Measurements from ENCODE around the gene OLA1.

The OLA1 gene

DNA sequence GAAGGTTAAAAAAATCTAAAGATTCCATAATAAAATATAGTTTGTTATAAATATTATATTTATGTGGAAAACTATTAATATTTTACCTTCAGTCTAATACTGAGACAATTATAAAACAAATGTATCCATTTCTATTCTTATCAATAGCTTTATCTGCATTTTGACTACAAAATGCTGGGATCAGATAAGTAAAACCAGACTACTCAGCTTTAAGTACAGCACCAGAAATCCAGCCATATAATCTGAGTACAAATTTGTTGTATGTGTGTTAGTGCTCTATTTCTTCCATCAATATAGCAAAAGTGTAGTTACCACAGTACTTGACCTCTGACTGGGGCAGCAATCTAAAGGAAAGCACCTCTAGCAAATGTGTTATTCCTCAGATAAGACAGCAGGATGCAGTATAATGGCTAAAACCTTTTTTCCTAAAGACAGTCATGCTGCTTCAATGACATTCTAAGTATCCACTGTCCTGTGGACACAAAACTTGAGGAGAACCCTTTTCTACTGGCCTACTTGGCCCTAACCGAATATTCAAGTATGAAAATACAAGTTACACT, 68.1 kb downstream of the OLA1 start:
- no peak for DNase-seq (ENCODE audit: low read depth)

- DNase-seq (ENCODE audit: low read depth), result no peak
Measured at GRCh38 chr2:174177316-174177890, 70.9 kb downstream of the OLA1 start.

GRCh38 chr2:174176898-174177297, 71.4 kb downstream of the OLA1 start:
- DNase-seq (ENCODE audit: low read depth), result no peak

DNA sequence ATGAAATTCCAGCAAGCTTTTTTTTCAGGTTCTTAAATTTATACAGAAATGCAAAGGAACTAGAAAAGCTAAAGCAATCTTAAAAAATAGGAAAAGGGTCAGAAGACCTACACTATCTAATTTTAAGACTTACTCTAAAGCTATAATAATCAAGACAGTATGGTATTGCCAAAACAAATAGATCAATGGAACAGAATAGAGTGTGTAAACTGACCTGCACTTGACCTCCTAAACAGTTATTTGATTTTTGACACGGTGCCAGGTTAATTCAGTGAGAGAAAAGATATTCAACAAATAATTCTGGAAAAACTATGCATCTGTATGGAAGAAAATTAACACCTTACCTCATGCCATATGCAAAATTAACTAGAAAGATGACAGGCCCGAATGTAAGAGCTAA, 73.6 kb downstream of the OLA1 start:
- DNase-seq (ENCODE audit: low read depth), result no peak

DNA sequence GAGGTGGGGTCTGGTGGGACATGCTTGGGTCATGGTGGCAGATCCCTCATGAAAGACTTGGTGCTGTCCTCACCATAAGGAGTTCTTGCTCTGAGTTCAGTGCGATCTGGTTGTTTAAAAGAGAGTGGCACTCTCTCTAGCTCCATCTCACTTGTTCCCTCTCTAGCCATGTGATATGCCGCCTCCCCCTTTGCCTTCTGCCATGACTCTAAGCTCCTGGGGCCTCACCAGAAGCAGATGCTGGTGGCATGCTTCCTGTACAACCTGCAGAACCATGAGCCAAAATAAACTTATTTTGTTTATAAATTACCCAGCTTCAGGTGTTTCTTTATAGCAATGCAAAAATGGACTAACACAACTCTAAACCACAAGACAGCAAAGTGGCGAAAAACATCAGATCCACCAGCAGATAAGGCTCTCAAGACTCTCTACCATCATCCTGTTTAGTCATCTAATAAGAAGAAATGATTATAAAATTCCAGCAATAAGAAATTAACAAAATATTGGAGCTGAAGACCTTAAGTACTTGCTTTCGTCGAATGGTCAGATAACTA, 75.5 kb downstream of the OLA1 start:
- DNase-seq (ENCODE audit: low read depth), result no peak

DNA sequence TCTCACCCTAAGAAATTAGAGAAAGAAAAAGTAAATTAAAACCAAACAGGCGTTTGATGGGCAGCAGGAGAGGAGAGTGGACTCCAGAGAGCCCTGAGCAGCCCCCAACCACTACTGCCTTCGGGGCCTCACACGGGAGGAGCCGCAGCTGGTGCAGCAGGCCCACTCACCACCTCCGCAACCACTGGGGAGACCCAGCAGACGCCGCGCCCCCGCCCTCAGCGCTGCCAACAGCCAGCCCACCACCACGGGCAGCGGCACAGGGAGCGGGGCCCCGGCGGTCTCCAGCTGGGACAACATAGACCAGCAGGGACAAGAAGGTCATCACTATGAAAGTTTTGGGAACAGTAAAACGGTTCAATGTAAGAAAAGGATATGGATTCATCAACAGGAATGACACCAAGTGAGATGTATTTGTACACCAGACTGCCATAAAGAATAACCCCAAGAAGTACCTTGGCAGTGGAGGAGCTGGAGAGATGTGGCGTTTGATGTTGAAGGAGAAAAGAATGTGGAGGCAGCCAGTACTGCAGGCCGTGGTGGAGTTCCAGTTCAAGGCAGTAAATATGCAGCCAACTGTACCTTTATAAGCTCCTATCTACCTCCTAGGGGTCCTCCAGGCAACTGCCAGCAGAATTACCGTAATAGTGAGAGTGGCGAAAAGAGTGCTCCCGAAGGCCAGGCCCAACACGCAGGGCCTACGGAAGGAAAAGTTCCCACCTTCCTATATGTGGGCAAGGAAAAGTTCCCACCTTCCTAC, 76.5 kb downstream of the OLA1 start:
- DNase-seq (ENCODE audit: low read depth), result no peak

GRCh38 chr2:174169372-174169771, 79.0 kb downstream of the OLA1 start:
- DNase-seq (ENCODE audit: low read depth), result no peak

- DNase-seq (ENCODE audit: low read depth), result no peak
Measured at GRCh38 chr2:174166261-174166660, 82.1 kb downstream of the OLA1 start.

DNA sequence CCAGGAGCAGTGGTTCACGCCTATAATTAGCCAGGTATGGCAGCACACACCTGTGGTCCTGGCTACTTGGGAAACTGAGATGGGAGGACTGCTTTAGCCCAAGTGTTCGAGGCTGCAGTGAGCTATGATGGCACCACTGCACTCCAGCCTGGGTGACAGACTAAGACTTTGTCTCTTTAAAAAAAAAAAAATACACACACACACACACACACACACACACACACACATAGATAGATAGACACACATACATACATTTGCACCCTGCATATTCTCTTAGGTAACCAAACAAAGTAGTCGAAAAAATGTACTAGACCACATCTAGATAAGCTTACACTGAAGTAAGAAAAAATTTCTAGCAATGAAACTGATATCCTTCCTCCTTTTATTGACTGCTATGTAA, 86.8 kb downstream of the OLA1 start:
- DNase-seq (ENCODE audit: low read depth), result no peak

DNA sequence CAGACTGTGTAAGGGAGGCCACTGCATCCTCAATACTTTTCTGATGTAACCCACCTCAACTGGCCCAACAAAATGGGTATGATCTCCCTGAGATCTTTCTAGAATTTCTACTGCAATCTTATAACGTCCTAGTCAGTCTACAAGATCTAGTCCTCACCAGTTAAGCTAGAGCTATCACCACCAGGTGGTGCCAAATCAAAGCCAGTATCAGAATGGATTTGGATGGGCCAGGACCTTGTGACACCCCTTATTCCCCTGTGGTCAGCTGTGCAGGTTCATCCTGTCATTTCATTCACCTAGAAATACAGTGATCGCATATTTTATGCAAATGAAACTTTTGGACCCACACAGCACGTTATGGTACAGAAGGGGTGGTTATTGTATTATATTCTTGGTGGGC, 90.3 kb downstream of the OLA1 start:
- peak; percentile 0 for DNase-seq (ENCODE audit: low read depth)

DNA sequence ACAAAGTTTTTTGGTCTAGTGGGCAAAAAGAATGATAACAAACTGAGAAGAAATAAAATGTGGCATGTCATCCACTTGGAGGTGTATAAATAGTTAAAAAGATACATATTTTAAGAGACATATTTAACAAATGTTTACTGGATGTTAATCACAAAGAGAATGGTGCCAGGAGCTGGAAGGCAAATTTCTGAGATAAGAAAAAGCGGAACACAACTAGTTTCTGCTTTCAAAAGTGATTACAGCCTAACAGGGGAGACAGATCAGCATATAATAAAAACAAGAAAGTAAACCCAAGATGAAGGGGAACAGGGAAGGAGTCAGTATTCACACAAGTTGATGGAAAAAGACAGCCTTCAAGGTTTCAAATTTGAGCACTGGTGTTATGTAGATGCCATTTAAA, 91.3 kb downstream of the OLA1 start:
- no peak for DNase-seq (ENCODE audit: low read depth)

GRCh38 chr2:174153757-174154680, 94.3 kb downstream of the OLA1 start:
- DNase-seq (ENCODE audit: low read depth), result no peak

DNA sequence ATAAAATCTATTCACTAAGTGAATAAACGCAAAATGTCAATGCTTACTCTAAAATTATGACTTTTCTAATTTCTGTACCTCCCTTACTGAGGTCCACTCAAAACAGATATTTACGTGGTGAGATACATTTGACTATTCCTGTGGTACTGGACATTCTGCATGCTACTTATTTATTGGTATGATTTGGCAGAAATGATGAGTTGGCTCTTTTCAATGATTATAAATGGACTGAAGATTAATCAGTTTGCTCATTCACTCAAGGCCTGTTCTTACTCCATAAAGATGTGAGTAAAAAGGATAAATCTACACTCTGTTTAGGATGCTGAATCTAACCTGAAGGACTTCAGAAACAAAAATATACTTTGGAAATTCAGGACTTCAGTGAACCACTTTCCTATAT, 98.8 kb downstream of the OLA1 start:
- no peak for DNase-seq (ENCODE audit: low read depth)

GRCh38 chr2:174148833-174149232, 99.5 kb downstream of the OLA1 start:
- DNase-seq (ENCODE audit: low read depth), result no peak

- no peak for DNase-seq (ENCODE audit: low read depth)
Measured at GRCh38 chr2:174145827-174146226, 102.5 kb downstream of the OLA1 start.

DNA sequence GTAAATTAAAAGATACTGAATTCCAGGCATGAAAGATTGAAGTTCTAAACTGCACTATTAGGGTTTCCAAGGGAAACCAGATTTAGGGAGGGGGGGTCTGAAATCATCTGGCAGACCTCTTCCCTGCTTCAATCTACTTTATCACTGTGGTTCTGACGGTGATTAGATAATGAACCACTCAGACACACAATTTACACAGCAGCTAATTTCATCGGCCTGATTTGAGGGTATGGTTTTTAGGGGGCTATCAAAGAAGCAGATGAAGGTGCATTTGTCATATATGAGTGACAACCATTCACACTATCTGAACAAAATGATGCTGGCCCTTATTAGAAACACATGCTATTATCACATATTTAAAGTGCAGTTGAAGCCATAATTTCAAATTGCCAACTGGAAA, 106.0 kb downstream of the OLA1 start:
- DNase-seq (ENCODE audit: low read depth), result no peak

DNA sequence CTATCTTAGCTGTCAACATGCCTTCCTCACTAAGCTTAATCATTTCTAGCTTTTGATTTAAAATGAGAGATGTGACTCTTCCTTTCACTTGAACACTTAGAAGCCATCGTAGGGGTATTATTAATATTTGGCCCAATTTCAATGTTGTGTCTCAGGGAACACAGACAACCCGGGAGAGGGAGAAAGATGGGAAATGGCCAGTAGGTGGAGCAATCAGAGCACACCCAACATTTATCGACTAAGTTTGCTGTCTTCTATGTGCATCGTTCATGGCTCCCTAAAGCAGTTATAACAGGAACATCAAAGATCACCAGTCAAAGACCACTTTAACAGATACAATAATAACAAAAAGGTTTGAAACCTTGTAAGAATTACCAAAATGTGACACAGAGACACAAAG, 110.2 kb downstream of the OLA1 start:
- DNase-seq (ENCODE audit: low read depth), result no peak

- no peak for DNase-seq (ENCODE audit: low read depth)
Measured at GRCh38 chr2:174135981-174136380, 112.4 kb downstream of the OLA1 start.

DNA sequence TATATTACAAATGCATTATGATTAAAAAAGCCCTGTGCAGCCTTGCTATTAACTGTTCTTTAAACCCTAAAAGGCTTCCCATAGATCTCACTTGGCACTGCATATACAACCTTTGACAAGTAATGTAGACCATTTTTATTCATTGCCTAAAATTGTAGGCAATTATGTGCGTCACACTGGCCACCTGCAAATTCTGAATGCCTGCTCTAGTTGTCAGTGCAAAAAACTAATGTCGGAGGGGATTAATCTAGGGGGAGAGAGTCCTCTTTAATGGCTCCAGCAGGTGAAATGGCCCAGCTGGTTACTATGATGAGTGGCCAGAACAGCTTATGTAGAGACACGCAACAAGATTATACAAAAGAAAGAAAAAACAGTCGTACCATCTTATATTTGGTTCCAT, 123.2 kb downstream of the OLA1 start:
- DNase-seq (ENCODE audit: low read depth), result no peak

DNA sequence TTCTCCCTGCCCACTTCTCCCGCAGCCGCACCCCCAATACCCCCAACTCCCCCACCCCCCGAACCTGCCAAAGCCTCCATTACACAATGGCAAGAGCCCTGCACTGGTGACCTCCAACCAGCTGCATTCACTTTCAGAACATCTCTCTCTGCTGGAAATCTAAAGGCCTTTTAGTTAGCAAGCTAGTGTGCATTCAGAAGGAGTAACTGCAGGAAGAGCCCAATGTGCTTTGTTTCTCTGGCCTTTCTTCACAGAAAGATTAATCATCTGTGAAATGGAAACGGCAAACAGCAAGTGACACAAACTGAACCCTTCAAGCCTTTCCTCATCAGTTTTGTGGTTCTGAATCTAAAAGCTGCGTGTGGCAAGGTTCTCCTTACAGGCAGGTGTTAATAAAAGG, 124.2 kb downstream of the OLA1 start:
- DNase-seq (ENCODE audit: low read depth), result no peak

DNA sequence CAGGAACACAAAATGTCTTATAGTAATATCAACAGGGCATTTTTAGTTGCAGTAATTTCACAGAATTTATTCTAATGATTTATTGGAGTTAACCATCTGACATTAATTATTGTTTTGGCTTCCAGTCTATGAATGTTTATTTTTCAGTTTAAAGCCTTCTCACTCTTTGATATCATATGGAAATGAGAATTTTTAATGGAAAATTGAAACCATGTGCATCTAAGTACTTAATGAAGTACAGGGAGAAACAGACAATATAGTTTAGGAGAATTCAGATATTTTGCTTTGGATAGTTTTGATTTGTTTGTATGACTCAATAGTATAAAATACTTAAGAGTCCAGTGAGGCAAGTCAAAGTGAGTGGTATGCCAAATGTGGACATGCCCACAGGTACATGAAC, 126.1 kb downstream of the OLA1 start:
- DNase-seq (ENCODE audit: low read depth), result no peak

GRCh38 chr2:174121612-174122011, 126.7 kb downstream of the OLA1 start:
- no peak for DNase-seq (ENCODE audit: low read depth)
